Measurements from ENCODE around the gene MRPL40.

- TF ChIP-seq CTCF (IDR thresholded peaks at IDR 0.05), result no peak
- TF ChIP-seq POLR2A (IDR thresholded peaks at IDR 0.05), result no peak
These were observed 48.4 kb downstream of the MRPL40 start for GRCh38 chr22:19480789-19481188.

All from prostate gland (tissue), 2 donors.